ENCODE results near the gene PLOD1.

DNA sequence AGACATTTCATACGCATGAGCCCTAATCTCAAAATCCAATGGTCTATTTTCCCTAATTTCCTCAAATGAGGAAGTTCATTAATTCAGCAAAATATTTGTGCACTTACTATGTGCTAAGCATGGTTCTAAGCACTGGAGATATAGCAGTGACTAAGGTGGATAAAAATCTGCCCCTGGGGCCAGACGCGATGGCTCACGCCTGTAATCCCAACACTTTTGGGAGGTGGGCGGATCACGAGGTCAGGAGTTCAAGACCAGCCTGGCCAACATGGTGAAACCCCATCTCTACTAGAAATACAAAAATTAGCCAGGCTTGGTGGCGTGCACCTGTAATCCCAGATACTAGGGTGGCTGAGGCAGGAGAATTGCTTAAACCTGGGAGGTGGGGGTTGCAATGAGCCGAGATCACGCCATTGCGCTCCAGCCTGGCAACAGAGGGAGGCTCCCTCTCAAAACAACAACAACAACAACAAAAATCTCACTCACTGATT lies 80.5 kb downstream of the PLOD1 start:
- TF ChIP-seq CTCF (IDR thresholded peaks at IDR 0.05) (no peak), CEBPB (IDR thresholded peaks at IDR 0.05) (no peak), RAD21 (conservative IDR thresholded peaks at IDR 0.05 in 1 of 2, IDR thresholded peaks at IDR 0.05 in 1 of 2) (no peak)

All from A549 (cell line).